Activated CD8-positive, alpha-beta memory T cell treated with anti-CD3 and anti-CD28 coated beads for 24 hours (primary cell): ENCODE results near the gene TPK1.
"Not testable (repeated sequence)": the region's sequence is repeated elsewhere in the genome, so short reads cannot be mapped to it uniquely, and the experiment has no call there.

Experiments
- DNase-seq: peaks from one replicate; pipeline ENCODE4 v3.0.0-alpha.2; 2020

The TPK1 gene

GRCh38 chr7:144821067-144821466, 14.8 kb downstream of the TPK1 start:
- no peak for DNase-seq

- no peak for DNase-seq
Measured at GRCh38 chr7:144820552-144820951, 15.3 kb downstream of the TPK1 start.

GRCh38 chr7:144819566-144819965, 16.3 kb downstream of the TPK1 start:
- no peak for DNase-seq

GRCh38 chr7:144818511-144818910, 17.3 kb downstream of the TPK1 start:
- no peak for DNase-seq

GRCh38 chr7:144817001-144817400, 18.9 kb downstream of the TPK1 start:
- no peak for DNase-seq

GRCh38 chr7:144814299-144814698, 21.6 kb downstream of the TPK1 start:
- DNase-seq, result no peak

GRCh38 chr7:144812379-144813283, 23.2 kb downstream of the TPK1 start:
- no peak for DNase-seq

- no peak for DNase-seq
Measured at GRCh38 chr7:144805627-144806239, 30.1 kb downstream of the TPK1 start.

- not testable (repeated sequence) for DNase-seq
Measured at GRCh38 chr7:144800678-144801436, 35.0 kb downstream of the TPK1 start.

GRCh38 chr7:144796919-144797318, 38.9 kb downstream of the TPK1 start:
- DNase-seq, result no peak

- no peak for DNase-seq
Measured at GRCh38 chr7:144792050-144792449, 43.8 kb downstream of the TPK1 start.

GRCh38 chr7:144791488-144791887, 44.4 kb downstream of the TPK1 start:
- DNase-seq, result no peak

GRCh38 chr7:144787127-144787526, 48.7 kb downstream of the TPK1 start:
- no peak for DNase-seq

GRCh38 chr7:144786522-144786921, 49.3 kb downstream of the TPK1 start:
- DNase-seq, result no peak

GRCh38 chr7:144786079-144786478, 49.8 kb downstream of the TPK1 start:
- no peak for DNase-seq

- no peak for DNase-seq
Measured at GRCh38 chr7:144785521-144785920, 50.3 kb downstream of the TPK1 start.

- DNase-seq, result no peak
Measured at GRCh38 chr7:144784943-144785342, 50.9 kb downstream of the TPK1 start.

- DNase-seq, result no peak
Measured at GRCh38 chr7:144784441-144784840, 51.4 kb downstream of the TPK1 start.

- no peak for DNase-seq
Measured at GRCh38 chr7:144782883-144783282, 53.0 kb downstream of the TPK1 start.

- DNase-seq, result no peak
Measured at GRCh38 chr7:144780071-144780608, 55.7 kb downstream of the TPK1 start.

- not testable (repeated sequence) for DNase-seq
Measured at GRCh38 chr7:144777889-144778288, 58.0 kb downstream of the TPK1 start.

GRCh38 chr7:144777005-144777839, 58.6 kb downstream of the TPK1 start:
- no peak for DNase-seq
